Endothelial cell of umbilical vein (primary cell): ENCODE data around the gene GRIFIN. TPM values are rescaled to one million over a fixed set of nuclear protein-coding genes. Genes with fewer than 3 reads are reported as not detected.

Experiments
- BruUV-seq: library from RNA; stranded (reverse); fragments of 400-500 nt; replicated peaks from 2 replicates; lab custom pipeline; 2021; lab: Mats Ljungman, UMichigan
- CTCF ChIA-PET: fragments of 300-600, 350-600 bp; sonication (Branson Sonifier 250); formaldehyde crosslinking; loops from one replicate; lab custom pipeline; 2021; ENCODE audit warnings: antibody characterized with exemption, inconsistent platforms; lab: Charles Lee
- POLR2A ChIA-PET: fragments of 300-600, 350-600 bp; sonication (Branson Sonifier 250); formaldehyde crosslinking; loops from one replicate; lab custom pipeline; 2021; ENCODE audit warnings: antibody characterized with exemption, inconsistent platforms; lab: Charles Lee
- DNase-seq: peaks from one replicate; pipeline ENCODE4 v3.0.0-alpha.2; 2011; ENCODE audit warnings: low read depth, low spot score
- FAIRE-seq: peaks from 2 replicates; lab custom pipeline; 2011; peaks lifted over from hg19 to GRCh38; lab: Jason Lieb, UNC
- H2AFZ ChIP-seq: 2 replicates; pipeline ENCODE4 v1.6.0; 2012; ENCODE audit warnings: low read depth, low read length, control low read depth, inconsistent platforms
- H3K27ac ChIP-seq: 2 replicates; pipeline ENCODE4 v1.5.1; 2011; ENCODE audit warnings: low read depth, mild to moderate bottlenecking, control low read depth, low read length, moderate library complexity; ENCODE audit not compliant: insufficient read depth
- H3K27me3 ChIP-seq, 2 experiments: 2 replicates each; pipeline versions ENCODE4 v1.6.0 to v1.6.1; 2011; ENCODE audit warnings: low read length in 2 of 2, mixed read lengths in 1 of 2; ENCODE audit not compliant: control insufficient read depth in 2 of 2, insufficient read depth in 2 of 2
- H3K36me3 ChIP-seq, 2 experiments: 2 replicates in 1 of 2; 3 replicates in 1 of 2; pipeline ENCODE4 v1.5.1; 2011; ENCODE audit warnings: low read length in 2 of 2, mild to moderate bottlenecking in 1 of 2, moderate library complexity in 1 of 2; ENCODE audit not compliant: control insufficient read depth in 2 of 2, insufficient read depth in 2 of 2; ENCODE audit errors: extremely low read depth in 1 of 2
- H3K4me1 ChIP-seq: 3 replicates; pipeline ENCODE4 v1.5.1; 2011; ENCODE audit warnings: mild to moderate bottlenecking, low read length; ENCODE audit not compliant: control insufficient read depth, insufficient read depth; ENCODE audit errors: extremely low read depth
- H3K4me2 ChIP-seq: 2 replicates; pipeline ENCODE4 v1.6.1; 2011; ENCODE audit warnings: low read length, control low read depth, mixed read lengths; ENCODE audit not compliant: insufficient read depth
- H3K4me3 ChIP-seq, 3 experiments: fragments of 200-600 bp in 1 of 3; sonication (generic), shearing (Covaris generic) in 1 of 3; replicated peaks in 1 of 3; 2 replicates each; pipeline ENCODE4 v1.5.1; 2011 to 2016; ENCODE audit warnings: control low read depth in 3 of 3, low read length in 3 of 3, mild to moderate bottlenecking in 2 of 3, inconsistent platforms in 1 of 3, low read depth in 1 of 3, moderate library complexity in 1 of 3; ENCODE audit not compliant: insufficient read depth in 1 of 3
- H3K79me2 ChIP-seq: 2 replicates; pipeline ENCODE4 v1.6.0; 2012; ENCODE audit warnings: low read length, inconsistent platforms; ENCODE audit not compliant: control insufficient read depth, insufficient read depth
- H3K9ac ChIP-seq: replicated peaks from 2 replicates; pipeline ENCODE3; 2011; ENCODE audit warnings: low read length, control low read depth; ENCODE audit not compliant: insufficient read depth; ENCODE audit errors: extremely low read depth
- H3K9me1 ChIP-seq: replicated peaks from 3 replicates; pipeline ENCODE4 v1.6.0; 2011; ENCODE audit warnings: mild to moderate bottlenecking, low read length; ENCODE audit not compliant: control insufficient read depth, insufficient read depth; ENCODE audit errors: extremely low read depth
- H3K9me3 ChIP-seq: replicated peaks from 2 replicates; pipeline ENCODE4 v1.5.1; 2012; ENCODE audit warnings: low read length, inconsistent platforms; ENCODE audit not compliant: control insufficient read depth, insufficient read depth
- H4K20me1 ChIP-seq: replicated peaks from 2 replicates; pipeline ENCODE3; 2011; ENCODE audit warnings: mild to moderate bottlenecking, low read length; ENCODE audit not compliant: control insufficient read depth, insufficient read depth; ENCODE audit errors: extremely low read depth
- FOS ChIP-seq: IDR thresholded peaks from 2 replicates; pipeline ENCODE4 v1.6.1; 2011; ENCODE audit warnings: mild to moderate bottlenecking, low read length, moderate library complexity, borderline replicate concordance; ENCODE audit not compliant: insufficient read depth
- GATA2 ChIP-seq: IDR thresholded peaks from 2 replicates; pipeline ENCODE4 v1.7.0; 2011; ENCODE audit warnings: low read depth, mild to moderate bottlenecking, moderate library complexity, mixed read lengths, low read length; ENCODE audit not compliant: insufficient read length, insufficient read depth
- JUN ChIP-seq: IDR thresholded peaks from 2 replicates; pipeline ENCODE4 v1.6.1; 2011; ENCODE audit warnings: borderline replicate concordance, low read depth; ENCODE audit not compliant: insufficient read length, insufficient read depth
- MYC ChIP-seq: IDR thresholded peaks from one replicate; pipeline ENCODE4 v1.6.1; 2011; ENCODE audit warnings: mild to moderate bottlenecking, low read depth, low read length
- POLR2A ChIP-seq: IDR thresholded peaks from 2 replicates; pipeline ENCODE4 v1.6.1; 2012; ENCODE audit warnings: low read depth, mild to moderate bottlenecking, control low read depth, low read length
- POLR2AphosphoS5 ChIP-seq: IDR thresholded peaks from 2 replicates; pipeline ENCODE4 v1.6.1; 2012; ENCODE audit warnings: low read depth, mild to moderate bottlenecking, control low read depth, low read length, moderate library complexity; ENCODE audit not compliant: insufficient read depth
- dilution Hi-C: fragments of 300-500 bp; cut with MboI; formaldehyde crosslinking; loops from one replicate; pipeline ENCODE4 v1.15.0; 2019; ENCODE audit warnings: low sequenced_read_pairs; ENCODE audit not compliant: extremely low pct_ligation_motif_present
- intact Hi-C: fragments of 100-400 bp; cut with micrococcal nuclease; formaldehyde crosslinking; loops from one replicate; pipeline ENCODE4 v1.10.0; 2022
- polyA plus RNA-seq, 4 experiments: library from polyadenylated mRNA; depleted of rRNA in 3 of 4; stranded (reverse) in 3 of 4; unstranded in 1 of 4; fragments of >200 nt; gene quantifications; 2 replicates each; pipeline versions ENCODE4 v1.2.1 to v1.2.3, GENCODE V29; 2011 to 2012; ENCODE audit warnings: missing spikeins in 1 of 4
- total RNA-seq: library from RNA; stranded (reverse); gene quantifications from 2 replicates; pipeline ENCODE4 v1.2.3, GENCODE V29; 2021
- TF ChIP-seq, protein P1 (sequence below): IDR thresholded peaks from 2 replicates; pipeline ENCODE4 v1.6.1; 2011; ENCODE audit not compliant: insufficient read depth, insufficient read length
- TF ChIP-seq, protein P2 (sequence below), 2 donors: IDR thresholded peaks; 1 replicate in 1 of 2; 2 replicates in 1 of 2; pipeline ENCODE4 v1.5.1; 2011; ENCODE audit warnings: low read length in 2 of 2, mild to moderate bottlenecking in 2 of 2, moderate library complexity in 2 of 2, control low read depth in 1 of 2, inconsistent platforms in 1 of 2, low read depth in 1 of 2; ENCODE audit not compliant: insufficient read depth in 1 of 2; ENCODE audit errors: extremely low read depth in 1 of 2

Gene GRIFIN
- total and polyA plus RNA-seq, 2 donors (not counting 3 experiments of a cell fraction or from before 2014, with no cell fraction given), result not detected

DNA sequence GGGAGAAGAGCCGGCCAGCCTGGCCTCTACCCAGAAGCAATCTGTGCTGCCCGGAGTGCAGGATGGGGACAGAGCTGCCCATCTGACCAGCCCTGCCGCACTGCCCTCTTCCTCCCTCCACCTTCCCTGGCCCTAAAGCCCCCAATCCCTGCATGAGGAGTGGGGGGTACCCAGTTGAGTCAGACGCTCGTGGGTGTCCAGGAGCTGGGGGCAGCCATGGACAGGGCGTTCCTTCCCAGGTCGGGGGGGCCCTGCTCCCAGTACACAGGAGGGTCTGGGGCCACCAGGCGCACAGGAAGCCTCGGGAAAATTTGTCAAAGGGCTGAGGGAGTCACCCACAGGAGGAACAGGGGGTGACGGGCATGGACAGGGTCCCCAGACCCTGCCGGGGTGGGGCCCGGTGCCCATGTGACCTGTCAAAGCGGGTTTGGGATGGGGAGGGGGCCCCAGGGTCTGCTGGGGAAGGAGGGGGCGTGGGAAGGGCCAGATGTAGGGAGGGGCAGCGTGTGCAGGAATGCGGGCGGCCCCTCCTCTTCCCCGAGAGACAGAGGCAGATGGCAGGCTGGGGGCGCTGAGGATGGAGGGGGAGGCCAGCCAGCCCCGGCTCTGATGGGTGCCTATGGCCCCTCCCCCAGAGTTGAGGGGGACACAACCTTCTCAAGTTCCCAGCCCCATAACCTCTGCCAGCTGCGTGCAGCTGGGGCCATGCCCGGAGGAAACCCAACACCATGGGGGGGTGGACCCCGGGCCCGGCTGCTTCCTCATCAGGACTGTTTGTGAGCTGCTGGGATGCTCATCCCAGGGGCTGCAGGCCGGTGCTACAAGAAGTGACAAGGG, 21.5 kb upstream of the GRIFIN start:
- POLR2A ChIA-PET, result no interaction called here
- TF ChIP-seq, protein P1, sequence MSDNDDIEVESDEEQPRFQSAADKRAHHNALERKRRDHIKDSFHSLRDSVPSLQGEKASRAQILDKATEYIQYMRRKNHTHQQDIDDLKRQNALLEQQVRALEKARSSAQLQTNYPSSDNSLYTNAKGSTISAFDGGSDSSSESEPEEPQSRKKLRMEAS, result no peak
- TF ChIP-seq JUN (no peak), POLR2A (no peak), POLR2AphosphoS5 (no peak), MYC (no peak), FOS (no peak), GATA2 (no peak)
- TF ChIP-seq, protein P2, sequence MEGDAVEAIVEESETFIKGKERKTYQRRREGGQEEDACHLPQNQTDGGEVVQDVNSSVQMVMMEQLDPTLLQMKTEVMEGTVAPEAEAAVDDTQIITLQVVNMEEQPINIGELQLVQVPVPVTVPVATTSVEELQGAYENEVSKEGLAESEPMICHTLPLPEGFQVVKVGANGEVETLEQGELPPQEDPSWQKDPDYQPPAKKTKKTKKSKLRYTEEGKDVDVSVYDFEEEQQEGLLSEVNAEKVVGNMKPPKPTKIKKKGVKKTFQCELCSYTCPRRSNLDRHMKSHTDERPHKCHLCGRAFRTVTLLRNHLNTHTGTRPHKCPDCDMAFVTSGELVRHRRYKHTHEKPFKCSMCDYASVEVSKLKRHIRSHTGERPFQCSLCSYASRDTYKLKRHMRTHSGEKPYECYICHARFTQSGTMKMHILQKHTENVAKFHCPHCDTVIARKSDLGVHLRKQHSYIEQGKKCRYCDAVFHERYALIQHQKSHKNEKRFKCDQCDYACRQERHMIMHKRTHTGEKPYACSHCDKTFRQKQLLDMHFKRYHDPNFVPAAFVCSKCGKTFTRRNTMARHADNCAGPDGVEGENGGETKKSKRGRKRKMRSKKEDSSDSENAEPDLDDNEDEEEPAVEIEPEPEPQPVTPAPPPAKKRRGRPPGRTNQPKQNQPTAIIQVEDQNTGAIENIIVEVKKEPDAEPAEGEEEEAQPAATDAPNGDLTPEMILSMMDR (IDR thresholded peaks at IDR 0.05; ENCODE audit: extremely low read depth in 1 of 2, insufficient read depth in 1 of 2, low read depth in 1 of 2, low read length in 2 of 2), result no peak
- no peak overlapping the region for H3K27ac ChIP-seq
- no peaks in the 10 kb centered on the region for H3K9me3 ChIP-seq
- CTCF ChIA-PET, result interaction anchor here (0.6 to 2.5 kb wide), 6 partner anchors 18 to 830 kb away, joined by 3 to 16 read pairs (median 3); no protein-coding TSS in a partner anchor
- no peak overlapping the region for H3K4me2 ChIP-seq
- no peak for FAIRE-seq
- H3K9ac ChIP-seq, result no peak overlapping the region
- intact Hi-C loops (no loop called here), dilution Hi-C loops (no loop called here)
- H3K27me3 ChIP-seq, result no peaks in the 10 kb centered on the region
- no peaks in the 10 kb centered on the region for H3K9me1 ChIP-seq
- BruUV-seq, result no TSS peak
- no peaks in the 10 kb centered on the region for H4K20me1 ChIP-seq
- DNase-seq, result no peak
- H3K79me2 ChIP-seq, result no peaks in the 10 kb centered on the region
- H3K36me3 ChIP-seq, result no peaks in the 10 kb centered on the region
- no peaks in the 10 kb centered on the region for H3K4me1 ChIP-seq
- H2AFZ ChIP-seq, result no peak overlapping the region
- no peak overlapping the region for H3K4me3 ChIP-seq
